NCI-H2107 (cell line): ENCODE measurements around the gene C17orf113.

ENCODE experiments used
- DNase-seq: peaks from one replicate; lab custom pipeline; 2025; lab: John Stamatoyannopoulos, UW

C17orf113 gene

GRCh38 chr17:42050393-42051012 is at the start of gene C17orf113:
Gene C17orf113 (minus strand): TSS chr17:42050601. CDS start chr17:42043376, 7,225 bp downstream.
- DNase-seq = peak; percentile 40

- DNase-seq = no peak
Measured at GRCh38 chr17:42098730-42099399, 48.5 kb upstream of the C17orf113 start.

- peak; percentile 15 for DNase-seq
Measured at GRCh38 chr17:42097691-42098631, 47.6 kb upstream of the C17orf113 start, which contains the start of gene ZNF385C. Gene ZNF385C (minus strand): TSS chr17:42098473. CDS start chr17:42063056, 35,417 bp downstream.

GRCh38 chr17:42096360-42097111 is 46.1 kb upstream of the C17orf113 start:
- no peak for DNase-seq

- no peak for DNase-seq
Measured at GRCh38 chr17:42094375-42095069, 44.1 kb upstream of the C17orf113 start.

GRCh38 chr17:42092939-42093338 is 42.5 kb upstream of the C17orf113 start:
- no peak for DNase-seq

- DNase-seq = no peak
Measured at GRCh38 chr17:42090964-42091790, 40.8 kb upstream of the C17orf113 start.

- DNase-seq = no peak
Measured at GRCh38 chr17:42088736-42089135, 38.3 kb upstream of the C17orf113 start.

GRCh38 chr17:42087736-42088705 is 37.6 kb upstream of the C17orf113 start:
- no peak for DNase-seq

- DNase-seq = no peak
Measured at GRCh38 chr17:42087042-42087701, 36.8 kb upstream of the C17orf113 start.

- DNase-seq = no peak
Measured at GRCh38 chr17:42081516-42082129, 31.2 kb upstream of the C17orf113 start.

GRCh38 chr17:42079541-42079940 is 29.1 kb upstream of the C17orf113 start:
- DNase-seq = no peak

GRCh38 chr17:42078396-42079043 is 28.1 kb upstream of the C17orf113 start:
- no peak for DNase-seq

- no peak for DNase-seq
Measured at GRCh38 chr17:42077755-42078154, 27.4 kb upstream of the C17orf113 start.

- DNase-seq = no peak
Measured at GRCh38 chr17:42076797-42077559, 26.6 kb upstream of the C17orf113 start.

- DNase-seq = no peak
Measured at GRCh38 chr17:42075789-42076188, 25.4 kb upstream of the C17orf113 start.
